Measurements from ENCODE around the gene SRPK2.
A peak's percentile ranks its signal among the peaks of the same experiment; 100 is the strongest.

Gene SRPK2

GRCh38 chr7:105132335-105132734 is 256.4 kb downstream of the SRPK2 start:
- no peak for DNase-seq

DNA sequence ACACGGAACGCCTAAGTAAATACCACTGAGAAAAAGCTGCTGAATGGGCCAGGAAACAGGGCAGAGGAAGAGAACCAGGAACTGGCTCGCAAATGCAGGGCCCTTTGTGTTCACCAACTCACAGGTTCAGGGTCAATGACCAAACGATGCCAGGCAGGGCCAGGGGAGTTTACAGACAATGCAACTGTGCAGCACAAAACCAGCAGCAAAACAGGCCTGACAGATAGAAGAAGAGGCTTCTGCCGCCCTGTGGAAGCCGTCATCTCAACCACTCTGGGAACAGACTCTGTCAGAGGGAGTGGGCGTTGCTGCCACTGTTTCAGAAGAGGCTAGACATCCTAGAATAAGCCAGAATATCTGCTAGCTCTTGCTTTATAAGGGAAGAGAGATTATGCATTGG is 256.8 kb downstream of the SRPK2 start:
- DNase-seq, result no peak

- DNase-seq, result no peak
Observed at GRCh38 chr7:105131033-105131656, 257.6 kb downstream of the SRPK2 start.

DNA sequence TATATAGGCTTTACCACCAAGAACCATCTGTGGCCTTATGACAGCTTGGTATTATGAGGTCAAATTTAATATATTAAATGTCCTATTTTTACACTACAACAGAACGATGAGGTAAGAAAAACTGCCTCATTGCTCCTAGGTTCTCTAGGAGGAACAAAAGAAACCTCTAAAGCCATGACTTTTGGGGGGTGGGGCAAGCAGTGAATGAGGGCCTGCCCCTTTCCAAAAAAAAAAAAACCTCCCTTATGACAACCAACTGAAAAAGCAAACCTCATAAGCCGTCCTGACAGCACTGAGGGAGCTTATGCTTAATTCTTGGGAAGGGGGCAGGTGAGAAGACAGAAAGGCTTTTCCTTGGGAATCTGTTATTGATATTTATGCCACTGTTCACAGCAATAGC is 258.1 kb downstream of the SRPK2 start:
- no peak for DNase-seq

- DNase-seq, result no peak
Observed at GRCh38 chr7:105130048-105130447, 258.7 kb downstream of the SRPK2 start.

DNA sequence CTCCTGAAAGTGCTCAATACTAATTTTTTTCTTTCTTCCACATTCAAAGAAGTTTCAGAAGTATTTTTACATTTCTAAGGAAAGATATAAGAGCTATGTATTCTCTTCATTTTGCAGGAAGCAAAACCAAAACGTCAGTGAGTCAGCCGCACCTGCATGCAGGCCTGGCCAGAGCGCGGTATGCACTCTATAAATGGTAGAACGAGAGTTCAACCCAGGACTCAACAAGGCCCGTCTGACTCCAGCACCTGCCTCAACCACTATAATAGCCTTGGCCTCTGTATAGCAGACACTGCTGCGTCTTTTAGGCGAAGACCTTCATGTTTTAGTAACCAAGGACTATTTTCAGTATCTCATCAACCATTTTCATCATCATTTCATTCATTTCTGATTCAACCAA is 261.5 kb downstream of the SRPK2 start:
- no peak for DNase-seq

- DNase-seq, result no peak
Observed at GRCh38 chr7:105126436-105126975, 262.2 kb downstream of the SRPK2 start.

DNA sequence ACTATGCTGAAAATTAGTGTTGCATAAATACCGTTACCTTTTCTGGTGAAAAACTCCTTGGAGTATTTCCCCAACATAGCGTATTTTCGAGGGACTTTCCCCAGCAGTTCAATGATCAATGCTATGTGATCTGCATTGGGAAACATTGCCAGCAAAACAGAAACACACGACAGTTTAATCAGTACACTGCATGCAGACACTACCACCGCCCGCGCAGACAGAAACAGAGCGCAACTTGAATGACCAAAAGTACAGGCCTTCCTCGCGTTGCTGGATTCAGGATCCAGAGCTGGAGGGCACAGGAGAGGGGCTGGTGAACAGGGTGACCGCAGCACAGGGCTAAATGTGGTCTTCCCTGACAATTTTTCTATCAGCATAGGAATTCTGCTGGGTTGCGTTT is 263.0 kb downstream of the SRPK2 start:
- DNase-seq, result no peak

GRCh38 chr7:105122619-105123018 is 266.1 kb downstream of the SRPK2 start:
- DNase-seq, result no peak

- no peak for DNase-seq
Observed at GRCh38 chr7:105118612-105119600, 269.8 kb downstream of the SRPK2 start.

DNA sequence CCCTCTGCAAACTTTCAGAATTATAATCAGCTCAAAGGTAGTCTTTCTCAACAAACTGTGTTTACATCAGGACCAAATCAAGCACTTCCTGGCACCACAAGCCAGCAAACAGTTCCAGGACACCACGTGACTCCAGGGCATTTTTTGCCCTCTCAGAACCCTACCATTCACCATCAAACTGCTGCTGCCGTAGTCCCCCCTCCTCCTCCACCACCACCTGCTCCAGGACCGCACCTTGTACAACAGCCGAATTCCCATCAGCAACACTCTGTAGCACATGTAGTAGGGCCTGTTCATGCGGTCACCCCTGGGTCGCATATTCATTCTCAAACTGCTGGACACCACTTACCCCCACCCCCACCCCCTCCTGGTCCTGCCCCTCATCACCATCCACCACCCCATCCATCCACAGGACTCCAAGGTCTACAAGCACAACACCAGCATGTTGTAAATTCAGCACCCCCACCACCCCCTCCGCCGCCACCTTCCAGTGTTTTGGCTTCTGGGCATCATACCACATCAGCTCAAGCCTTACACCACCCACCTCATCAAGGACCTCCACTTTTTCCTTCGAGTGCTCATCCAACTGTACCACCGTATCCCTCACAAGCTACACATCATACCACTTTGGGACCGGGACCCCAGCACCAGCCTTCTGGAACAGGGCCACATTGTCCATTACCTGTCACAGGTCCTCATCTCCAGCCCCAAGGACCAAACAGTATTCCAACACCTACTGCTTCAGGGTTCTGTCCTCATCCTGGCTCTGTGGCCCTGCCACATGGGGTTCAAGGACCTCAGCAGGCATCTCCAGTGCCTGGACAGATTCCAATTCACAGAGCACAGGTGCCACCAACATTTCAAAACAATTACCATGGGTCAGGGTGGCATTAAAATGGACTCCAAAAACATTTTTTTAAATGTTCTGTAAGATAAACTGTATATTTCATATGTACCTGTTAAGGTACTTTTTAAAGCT is 276.0 kb downstream of the SRPK2 start:
- no peak for DNase-seq

- no peak for DNase-seq
Observed at GRCh38 chr7:105107458-105107857, 281.3 kb downstream of the SRPK2 start.

GRCh38 chr7:105106473-105106872 is 282.2 kb downstream of the SRPK2 start:
- no peak for DNase-seq

- DNase-seq, result no peak
Observed at GRCh38 chr7:105105579-105105978, 283.1 kb downstream of the SRPK2 start.

DNA sequence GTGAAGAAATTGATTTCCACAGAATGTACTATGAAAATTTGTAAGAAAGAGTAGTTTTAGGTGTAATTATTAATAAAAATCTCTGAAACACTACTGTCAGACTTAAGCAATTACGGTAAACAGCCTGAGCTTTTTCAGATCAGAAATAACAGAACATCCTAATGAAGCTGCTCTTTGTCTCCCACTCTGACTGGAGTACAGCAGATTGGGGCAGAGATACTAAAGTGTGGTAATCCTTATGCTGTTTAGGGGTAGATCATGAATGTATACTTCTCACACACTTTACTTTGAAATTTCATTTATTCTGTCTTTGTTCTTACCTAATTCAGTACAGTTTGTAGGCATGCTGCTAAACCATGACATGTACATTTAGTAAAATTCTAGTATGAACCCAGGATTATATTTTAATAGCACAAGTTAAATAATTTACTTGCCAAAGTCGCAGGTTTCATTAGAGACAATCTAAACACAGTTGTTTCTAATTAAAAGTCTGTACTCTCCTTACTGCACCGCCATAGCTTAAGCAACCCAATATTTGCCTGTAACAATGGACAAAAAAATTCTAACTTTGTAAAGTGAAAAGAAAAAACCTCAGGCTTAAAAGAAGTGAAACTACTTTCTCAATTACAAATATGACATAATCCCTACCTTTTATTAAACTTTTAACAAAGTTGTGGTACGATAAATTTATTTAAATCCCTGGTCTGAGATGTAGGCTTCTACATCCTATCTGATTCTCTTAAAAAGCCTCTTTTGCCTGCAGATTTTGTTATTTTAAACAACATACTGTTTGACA is 286.0 kb downstream of the SRPK2 start:
- DNase-seq, result no peak

GRCh38 chr7:105101864-105102263 is 286.9 kb downstream of the SRPK2 start:
- DNase-seq, result no peak

DNA sequence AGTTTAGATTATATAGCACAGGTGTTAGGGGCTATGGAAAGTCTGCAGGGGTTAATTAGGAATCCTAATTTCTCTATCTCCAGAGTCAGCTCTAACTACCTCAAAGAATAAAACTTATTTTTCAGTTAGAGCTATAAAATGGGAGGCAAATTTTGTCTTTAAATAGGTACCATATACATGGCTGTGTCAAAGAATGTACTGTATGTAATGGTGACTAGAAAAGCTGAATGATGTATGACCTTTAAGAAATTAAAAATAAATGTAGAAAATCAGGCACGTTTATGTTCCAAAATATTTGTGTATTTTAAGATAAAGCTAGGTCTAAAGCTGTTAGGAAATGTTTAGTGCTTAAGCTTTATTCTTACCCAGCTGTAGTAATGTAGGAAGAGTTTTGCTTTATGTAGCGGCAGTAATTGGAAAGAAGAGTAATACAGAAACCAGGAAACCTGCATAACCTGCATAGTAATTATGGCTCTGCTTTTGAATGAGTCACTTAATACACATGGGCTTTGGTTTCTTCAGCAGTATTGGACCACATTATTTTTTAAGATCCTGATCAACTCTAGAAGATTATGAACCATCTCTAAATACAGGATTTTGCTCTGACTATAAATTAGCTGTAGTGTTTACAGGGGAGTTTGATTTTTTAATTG is 289.7 kb downstream of the SRPK2 start:
- no peak for DNase-seq

DNA sequence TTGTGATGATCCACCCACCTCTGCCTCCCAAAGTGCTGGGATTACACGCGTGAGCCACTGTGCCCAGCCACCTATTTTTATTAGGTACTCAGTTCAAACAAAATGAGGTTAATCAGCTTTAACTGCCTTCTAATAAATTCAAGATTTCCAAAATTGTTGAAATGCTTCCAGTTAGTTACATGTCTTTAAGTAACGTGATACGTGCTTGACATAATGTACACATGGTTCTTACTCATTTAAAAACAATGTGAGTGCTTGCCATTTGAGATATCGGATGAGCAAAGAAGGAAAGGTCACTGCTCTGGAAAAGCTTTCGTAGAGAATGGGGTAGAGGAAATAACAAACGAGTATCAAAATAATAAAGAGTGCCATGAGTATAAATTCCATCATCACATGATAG is 291.1 kb downstream of the SRPK2 start:
- DNase-seq, result peak; percentile 93

DNA sequence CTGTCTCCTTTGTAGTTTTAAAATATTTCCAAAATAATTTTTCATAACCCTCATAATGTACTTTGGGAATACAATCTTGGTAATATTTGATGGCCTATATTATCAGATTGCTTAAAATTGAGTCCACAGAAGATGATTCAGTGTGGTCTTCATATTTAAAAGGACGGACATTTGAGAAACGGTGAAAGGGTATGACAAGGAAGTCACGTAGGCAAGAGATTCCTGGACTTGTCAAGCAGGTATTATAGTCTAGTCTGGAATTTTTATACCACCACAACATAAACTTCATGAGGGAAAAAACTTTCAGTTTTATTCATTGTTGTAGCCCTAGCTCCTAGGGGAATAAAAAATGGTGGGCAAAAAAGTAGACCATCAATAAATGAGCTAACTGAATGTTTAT is 292.4 kb downstream of the SRPK2 start:
- no peak for DNase-seq

- no peak for DNase-seq
Observed at GRCh38 chr7:105094966-105095365, 293.8 kb downstream of the SRPK2 start.

- DNase-seq, result no peak
Observed at GRCh38 chr7:105088456-105088855, 300.3 kb downstream of the SRPK2 start.
